ENCODE data around the gene TTLL11. TPM values are rescaled to one million over a fixed set of nuclear protein-coding genes. Genes with fewer than 3 reads are reported as not detected.
A peak's percentile ranks its signal among the peaks of the same experiment; 100 is the strongest.

TTLL11 gene, protein sequence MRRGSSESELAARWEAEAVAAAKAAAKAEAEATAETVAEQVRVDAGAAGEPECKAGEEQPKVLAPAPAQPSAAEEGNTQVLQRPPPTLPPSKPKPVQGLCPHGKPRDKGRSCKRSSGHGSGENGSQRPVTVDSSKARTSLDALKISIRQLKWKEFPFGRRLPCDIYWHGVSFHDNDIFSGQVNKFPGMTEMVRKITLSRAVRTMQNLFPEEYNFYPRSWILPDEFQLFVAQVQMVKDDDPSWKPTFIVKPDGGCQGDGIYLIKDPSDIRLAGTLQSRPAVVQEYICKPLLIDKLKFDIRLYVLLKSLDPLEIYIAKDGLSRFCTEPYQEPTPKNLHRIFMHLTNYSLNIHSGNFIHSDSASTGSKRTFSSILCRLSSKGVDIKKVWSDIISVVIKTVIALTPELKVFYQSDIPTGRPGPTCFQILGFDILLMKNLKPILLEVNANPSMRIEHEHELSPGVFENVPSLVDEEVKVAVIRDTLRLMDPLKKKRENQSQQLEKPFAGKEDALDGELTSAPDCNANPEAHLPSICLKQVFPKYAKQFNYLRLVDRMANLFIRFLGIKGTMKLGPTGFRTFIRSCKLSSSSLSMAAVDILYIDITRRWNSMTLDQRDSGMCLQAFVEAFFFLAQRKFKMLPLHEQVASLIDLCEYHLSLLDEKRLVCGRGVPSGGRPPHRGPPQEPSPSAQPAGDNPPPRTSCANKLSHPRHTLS
- 10 to 100 TPM in 1 of 3 donors, 1 to 10 TPM in 2; 6.0 to 22.2 (median 6.4) TPM for total RNA-seq
- long read RNA-seq, donor 1, transcript TTLL11-202 (4 exons, 2,012 nt), result major isoform, 6 of 14 reads
- long read RNA-seq, donor 1, partial matches to known transcripts, result 0 of 14 reads
- long read RNA-seq, donor 1, other reads (novel, unspliced or antisense), result 5 of 14 reads
- long read RNA-seq, donor 2, result 0 reads

DNA sequence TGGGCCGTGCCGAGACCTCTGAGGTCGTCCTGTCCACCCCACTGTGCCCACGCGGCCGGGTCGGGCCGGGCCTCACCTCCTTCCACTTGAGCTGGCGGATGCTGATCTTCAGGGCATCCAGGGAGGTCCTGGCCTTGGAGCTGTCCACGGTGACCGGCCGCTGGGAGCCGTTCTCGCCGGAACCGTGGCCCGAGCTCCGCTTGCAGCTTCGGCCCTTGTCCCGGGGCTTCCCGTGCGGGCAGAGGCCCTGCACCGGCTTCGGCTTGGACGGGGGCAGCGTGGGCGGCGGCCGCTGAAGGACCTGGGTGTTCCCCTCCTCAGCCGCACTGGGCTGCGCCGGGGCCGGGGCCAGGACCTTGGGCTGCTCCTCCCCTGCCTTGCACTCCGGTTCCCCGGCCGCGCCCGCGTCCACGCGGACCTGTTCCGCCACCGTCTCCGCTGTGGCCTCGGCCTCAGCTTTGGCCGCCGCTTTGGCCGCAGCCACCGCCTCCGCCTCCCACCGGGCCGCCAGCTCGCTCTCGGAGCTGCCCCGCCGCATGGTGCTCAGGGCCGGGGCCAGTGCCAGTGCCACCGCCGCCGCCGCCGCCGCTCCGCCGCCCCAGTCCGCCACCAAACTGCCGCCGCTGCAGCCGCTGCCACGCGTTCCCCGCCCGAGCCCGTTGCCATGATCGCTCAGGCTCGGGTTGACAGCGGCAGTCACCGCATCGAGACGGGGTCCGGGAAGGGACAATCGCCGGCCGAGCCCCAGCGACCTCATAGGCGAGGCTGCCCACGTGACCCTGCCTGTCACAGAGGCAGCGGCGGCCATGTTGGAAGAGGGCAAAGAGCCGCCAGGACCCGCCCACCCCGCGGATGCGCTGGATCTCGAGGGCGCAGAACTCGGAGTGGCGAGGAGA, at the start of gene TTLL11:
TSS of gene TTLL11 (minus strand) at position 698 of the 896 bp plus-strand sequence. CDS start at position 538, 160 bp downstream.
- ATAC-seq (peak; percentile 99), DNase-seq (peak; percentile 97 to 98 (median 98))
- TF ChIP-seq, protein P1, sequence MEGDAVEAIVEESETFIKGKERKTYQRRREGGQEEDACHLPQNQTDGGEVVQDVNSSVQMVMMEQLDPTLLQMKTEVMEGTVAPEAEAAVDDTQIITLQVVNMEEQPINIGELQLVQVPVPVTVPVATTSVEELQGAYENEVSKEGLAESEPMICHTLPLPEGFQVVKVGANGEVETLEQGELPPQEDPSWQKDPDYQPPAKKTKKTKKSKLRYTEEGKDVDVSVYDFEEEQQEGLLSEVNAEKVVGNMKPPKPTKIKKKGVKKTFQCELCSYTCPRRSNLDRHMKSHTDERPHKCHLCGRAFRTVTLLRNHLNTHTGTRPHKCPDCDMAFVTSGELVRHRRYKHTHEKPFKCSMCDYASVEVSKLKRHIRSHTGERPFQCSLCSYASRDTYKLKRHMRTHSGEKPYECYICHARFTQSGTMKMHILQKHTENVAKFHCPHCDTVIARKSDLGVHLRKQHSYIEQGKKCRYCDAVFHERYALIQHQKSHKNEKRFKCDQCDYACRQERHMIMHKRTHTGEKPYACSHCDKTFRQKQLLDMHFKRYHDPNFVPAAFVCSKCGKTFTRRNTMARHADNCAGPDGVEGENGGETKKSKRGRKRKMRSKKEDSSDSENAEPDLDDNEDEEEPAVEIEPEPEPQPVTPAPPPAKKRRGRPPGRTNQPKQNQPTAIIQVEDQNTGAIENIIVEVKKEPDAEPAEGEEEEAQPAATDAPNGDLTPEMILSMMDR (IDR thresholded peaks at IDR 0.05), result no peak
- H3K4me3 ChIP-seq, result peak within 1 kb of the TSS; percentile 90
- peaks cover 17% of the 10 kb centered on the region for H3K4me1 ChIP-seq (ENCODE audit: low read depth)
- H3K36me3 ChIP-seq (ENCODE audit: low read depth), result no peaks in the 10 kb centered on the region
- no peaks in the 10 kb centered on the region for H3K9me3 ChIP-seq
- intact Hi-C loops (cut with DNase I, micrococcal nuclease), result loop anchor here in 1 of 2 donors (10.0 kb wide), 1 partner anchor 262 kb away; no protein-coding TSS in a partner anchor

DNA sequence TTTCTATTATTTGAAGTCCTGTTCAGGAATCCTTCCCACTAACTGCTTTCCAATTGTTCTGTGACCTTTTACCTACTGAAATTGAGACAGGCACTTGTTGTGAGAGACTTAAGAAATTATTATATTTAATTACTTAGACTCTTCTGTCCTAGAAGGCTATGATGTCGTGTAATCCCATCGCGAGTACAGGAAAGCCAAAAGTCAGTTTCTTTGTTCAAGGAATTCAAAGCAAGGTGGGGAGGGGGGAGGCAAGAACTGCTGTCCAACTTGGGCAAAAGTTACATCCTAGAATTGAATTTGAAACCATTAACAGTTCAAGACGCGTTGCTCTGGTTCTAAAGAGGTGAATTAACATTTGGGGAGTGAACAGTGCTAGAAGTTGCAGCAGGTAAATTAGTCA, 48.6 kb upstream of the TTLL11 start:
- Histone ChIP-seq H3K9me3 (no peaks in the 10 kb centered on the region), H3K4me1 (ENCODE audit: low read depth) (no peaks in the 10 kb centered on the region), H3K4me3 (no peak overlapping the region), H3K36me3 (ENCODE audit: low read depth) (peaks cover 3% of the 10 kb centered on the region)
- ATAC-seq (no peak), DNase-seq (no peak)
- TF ChIP-seq, protein P1 (IDR thresholded peaks at IDR 0.05), result no peak
- intact Hi-C loops (cut with DNase I, micrococcal nuclease), result no loop called here

DNA sequence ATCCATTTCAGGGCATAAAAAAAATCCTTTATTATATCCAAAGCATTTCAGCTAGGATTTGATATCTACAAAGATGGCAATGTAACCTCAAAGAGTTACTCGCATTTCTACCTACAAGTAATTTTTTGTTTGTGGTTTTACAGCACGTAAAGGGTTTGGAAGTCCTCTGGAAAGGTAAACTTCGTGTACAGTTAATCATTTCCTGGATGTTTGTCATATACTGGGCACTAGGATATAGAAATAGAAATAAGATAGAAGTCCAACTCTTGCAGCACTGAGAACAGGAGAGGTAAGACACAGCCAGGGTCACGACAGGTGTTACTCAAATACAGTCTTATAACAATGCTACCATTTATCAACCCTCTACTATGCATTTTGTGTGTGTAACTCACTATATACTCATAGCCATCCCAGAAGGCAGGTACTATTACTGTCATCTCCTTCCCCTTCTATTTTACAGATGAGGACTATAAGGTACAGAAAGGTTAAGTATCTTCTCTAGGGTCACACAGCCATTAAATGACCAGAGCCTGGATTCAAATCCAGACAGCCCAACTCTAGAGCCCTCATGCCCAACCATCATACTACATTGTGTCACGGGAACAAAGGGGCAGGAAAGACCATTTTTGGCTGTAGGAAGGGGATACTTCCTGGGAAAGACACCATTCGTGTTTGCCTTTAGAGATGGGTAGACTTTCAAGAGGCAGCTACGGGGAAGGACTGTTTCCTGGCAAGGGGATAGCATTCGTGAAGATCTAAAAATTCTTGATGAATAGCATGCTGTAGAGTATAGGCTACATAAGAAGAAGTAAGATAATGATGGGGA, 47.5 kb upstream of the TTLL11 start:
- ATAC-seq (peak; percentile 60), DNase-seq (no peak)
- Histone ChIP-seq H3K9me3 (no peaks in the 10 kb centered on the region), H3K36me3 (ENCODE audit: low read depth) (no peaks in the 10 kb centered on the region), H3K4me3 (no peak overlapping the region), H3K4me1 (ENCODE audit: low read depth) (no peaks in the 10 kb centered on the region)
- TF ChIP-seq, protein P1 (IDR thresholded peaks at IDR 0.05), result no peak
- intact Hi-C loops (cut with DNase I, micrococcal nuclease), result no loop called here

DNA sequence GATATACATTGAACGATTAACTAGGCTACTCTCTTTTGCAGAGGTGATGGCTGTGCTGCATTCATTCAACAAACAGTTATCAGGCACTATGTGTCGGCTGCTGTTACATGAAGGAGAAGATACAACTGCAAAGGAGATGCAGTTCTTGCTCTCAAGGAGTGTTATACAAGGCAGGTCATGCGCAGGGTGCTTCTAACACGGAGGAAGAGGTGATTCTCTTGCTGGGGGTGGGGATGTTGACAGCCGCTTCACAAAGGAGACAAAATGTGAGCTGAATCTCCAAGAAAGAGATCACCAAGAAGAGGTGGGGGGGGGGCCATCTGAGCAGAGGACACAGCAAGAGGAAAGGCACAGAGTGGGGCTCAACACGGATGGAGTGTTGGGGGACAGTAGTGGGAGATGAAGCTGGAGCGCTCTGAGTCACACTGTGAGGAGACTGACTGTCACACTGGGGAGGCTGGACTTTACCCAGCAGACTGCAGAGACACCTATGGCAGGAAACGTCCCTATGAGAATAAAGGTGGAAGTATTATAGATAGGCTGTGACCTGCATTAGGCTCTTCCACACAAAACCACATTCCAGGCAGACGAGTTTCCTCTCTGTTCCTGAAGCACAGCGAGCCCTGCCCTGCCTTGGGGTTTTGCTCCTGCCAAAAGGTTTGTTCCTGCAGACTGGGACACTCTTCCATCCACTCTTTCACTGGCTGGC, 45.6 kb upstream of the TTLL11 start:
- TF ChIP-seq, protein P1 (IDR thresholded peaks at IDR 0.05), result no peak
- ATAC-seq, result peak; percentile 62
- no peak for DNase-seq
- intact Hi-C loops (cut with DNase I, micrococcal nuclease), result no loop called here
- Histone ChIP-seq H3K36me3 (ENCODE audit: low read depth) (no peaks in the 10 kb centered on the region), H3K4me1 (ENCODE audit: low read depth) (no peaks in the 10 kb centered on the region), H3K4me3 (no peak overlapping the region), H3K9me3 (no peaks in the 10 kb centered on the region)

Measured in mucosa of descending colon (tissue), 3 donors.